Stimulated activated CD4-positive, alpha-beta T cell treated with anti-CD3 and anti-CD28 coated beads, Interleukin-1b, Interleukin-23, amount 100 ng/mL, for 1 hour (primary cell): ENCODE data around the gene AFF3.

Experiments used
- DNase-seq, 2 donors: peaks; one replicate each; pipeline ENCODE4 v3.0.0-alpha.2; 2020; ENCODE audit warnings: low read depth in 2 of 2

AFF3 gene

GRCh38 chr2:99640635-99641151 lies 501.7 kb downstream of the AFF3 start:
- DNase-seq, result no peak

- no peak for DNase-seq
These were observed 503.6 kb downstream of the AFF3 start for GRCh38 chr2:99638791-99639190.

DNA sequence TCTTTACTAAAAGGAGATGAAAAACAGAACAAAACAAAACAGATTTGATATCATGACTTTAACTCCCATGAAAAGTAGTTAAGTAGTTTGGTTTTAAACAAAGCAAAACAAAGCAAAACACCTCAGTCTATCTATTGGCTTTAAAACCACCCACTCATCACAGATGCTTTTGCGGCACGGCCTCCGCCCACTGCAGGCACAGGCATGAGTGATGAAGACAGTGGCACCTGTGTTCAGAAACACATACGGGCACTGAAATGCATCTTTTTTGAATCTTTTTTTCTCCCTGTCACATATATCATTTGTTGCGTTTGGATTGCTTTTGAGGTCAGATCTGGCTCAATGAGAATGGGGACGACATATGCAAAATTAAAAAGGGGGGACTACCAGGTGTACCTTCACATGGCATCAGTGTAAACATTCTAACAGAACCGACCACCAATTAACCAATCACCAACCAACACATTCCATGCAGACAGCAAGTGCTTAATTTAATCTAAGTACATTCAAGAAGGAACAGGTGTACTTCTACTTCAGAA lies 505.2 kb downstream of the AFF3 start:
- no peak for DNase-seq

DNA sequence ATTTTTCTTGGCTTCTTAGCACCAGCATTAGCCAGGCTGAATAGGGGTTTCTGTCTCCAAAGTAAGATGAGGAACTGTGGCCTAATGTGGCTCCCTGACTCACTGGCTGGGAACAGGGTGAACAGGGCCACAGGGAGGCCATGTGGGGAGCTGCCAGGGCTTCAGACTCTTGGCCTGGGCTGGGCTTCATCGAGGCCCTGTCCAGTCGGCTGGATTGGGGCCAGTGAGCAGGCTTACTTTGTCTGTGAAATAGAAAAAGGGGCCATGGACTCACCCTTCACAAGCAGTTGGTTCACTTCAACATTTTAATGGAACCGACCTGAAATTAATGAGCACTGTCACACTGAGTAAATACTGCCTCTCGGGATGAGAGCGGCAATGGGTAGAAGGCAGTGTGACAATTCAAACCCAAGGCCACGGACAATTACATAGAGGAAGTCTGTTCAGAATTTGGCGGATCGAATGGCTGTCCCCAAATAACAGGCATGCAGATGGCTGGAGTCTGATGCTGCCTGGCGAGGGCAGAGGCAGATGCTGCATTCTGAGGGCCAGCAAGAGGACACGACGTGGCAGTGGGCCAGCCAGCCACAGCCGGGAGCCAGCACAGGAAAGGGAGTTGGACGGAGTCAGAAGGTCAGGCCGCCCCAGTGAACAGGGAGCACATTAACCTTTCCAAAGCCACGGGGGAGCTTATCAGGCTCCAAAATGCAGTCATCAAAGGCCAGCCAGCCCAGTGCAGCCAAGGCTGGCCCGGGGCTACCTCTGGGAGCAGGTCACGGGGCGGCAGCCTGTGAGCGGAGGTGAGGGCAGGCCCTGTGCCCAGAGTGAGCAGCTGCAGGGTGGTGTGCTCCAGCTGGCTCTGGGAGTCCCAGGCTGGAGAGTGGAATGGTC lies 506.0 kb downstream of the AFF3 start:
- no peak for DNase-seq

DNA sequence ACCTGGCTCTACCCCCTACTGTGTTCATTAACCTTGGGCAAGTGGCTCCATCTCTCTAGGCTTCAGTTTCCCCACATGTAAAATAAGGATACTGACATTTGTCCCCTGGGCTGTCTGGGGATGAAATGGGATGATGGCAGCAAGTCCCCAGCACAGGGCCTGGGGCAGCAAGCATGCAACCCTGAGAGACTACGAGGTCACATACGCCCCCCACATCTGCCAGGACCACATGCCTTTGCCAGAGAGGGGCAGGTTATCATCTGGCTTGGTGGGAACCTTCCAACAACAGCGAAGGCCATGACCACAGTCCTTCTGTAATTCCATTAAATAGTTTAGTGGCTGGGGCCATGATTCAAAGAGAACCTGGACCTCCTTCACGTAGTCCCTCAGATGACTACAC lies 506.7 kb downstream of the AFF3 start:
- DNase-seq, result no peak

- DNase-seq, result no peak
These were observed 508.2 kb downstream of the AFF3 start for GRCh38 chr2:99634234-99634633.

DNA sequence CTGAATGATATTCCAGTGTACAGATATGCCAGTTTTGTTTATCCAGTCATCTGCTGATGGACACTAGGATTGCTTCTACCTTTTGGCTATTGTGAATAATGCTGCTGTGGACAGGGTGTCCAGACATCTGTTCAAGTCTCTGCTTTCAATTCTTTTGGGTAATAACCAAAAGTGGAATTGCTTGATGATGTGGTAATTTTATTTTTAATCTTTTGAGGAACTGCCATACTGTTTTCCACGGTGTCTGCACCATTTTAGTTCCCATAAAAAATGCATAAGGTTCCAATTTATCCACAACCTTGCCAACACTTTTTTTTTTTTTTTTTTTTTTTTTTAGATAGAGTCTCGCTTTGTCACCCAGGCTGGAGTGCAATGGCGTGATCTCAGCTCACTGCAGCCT lies 510.7 kb downstream of the AFF3 start:
- DNase-seq, result no peak

DNA sequence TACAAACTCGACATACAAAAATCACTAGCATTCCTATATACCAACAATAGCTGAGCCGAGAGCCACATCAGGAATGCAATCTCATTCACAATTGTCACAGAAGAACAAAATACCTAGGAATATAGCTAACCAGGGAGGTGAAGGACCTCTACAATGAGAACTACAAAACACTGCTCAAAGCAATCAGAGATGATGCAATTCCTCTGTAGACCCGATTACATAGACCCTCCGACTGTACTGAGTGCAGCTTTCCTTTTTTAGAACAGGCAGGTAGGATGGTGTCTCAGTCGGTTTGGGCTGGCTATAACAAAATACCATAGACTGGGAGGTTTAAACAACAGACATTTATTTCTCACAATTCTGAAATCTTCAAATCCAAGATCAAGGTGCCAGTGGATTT lies 513.1 kb downstream of the AFF3 start:
- no peak for DNase-seq

- no peak for DNase-seq
These were observed 516.2 kb downstream of the AFF3 start for GRCh38 chr2:99626158-99626557.

DNA sequence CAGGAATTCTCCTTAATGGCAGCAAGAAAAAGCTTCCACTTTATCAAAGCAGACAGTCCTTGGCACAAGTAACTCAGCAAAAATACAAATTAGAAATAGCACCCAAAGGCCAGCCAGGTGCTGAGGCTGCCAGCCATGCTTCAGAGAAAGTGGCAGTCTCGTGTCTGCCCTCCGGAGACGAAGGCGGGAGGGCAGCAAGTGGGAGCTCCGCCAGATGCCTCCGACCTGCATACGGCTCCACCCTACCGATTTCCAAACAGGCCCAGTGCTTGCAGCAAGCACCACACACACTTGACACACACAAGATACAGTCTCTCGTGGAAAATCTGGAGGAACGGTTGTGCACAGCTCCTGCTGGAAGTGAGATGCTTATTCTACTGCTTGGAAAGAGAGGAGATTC lies 517.7 kb downstream of the AFF3 start:
- DNase-seq, result no peak

DNA sequence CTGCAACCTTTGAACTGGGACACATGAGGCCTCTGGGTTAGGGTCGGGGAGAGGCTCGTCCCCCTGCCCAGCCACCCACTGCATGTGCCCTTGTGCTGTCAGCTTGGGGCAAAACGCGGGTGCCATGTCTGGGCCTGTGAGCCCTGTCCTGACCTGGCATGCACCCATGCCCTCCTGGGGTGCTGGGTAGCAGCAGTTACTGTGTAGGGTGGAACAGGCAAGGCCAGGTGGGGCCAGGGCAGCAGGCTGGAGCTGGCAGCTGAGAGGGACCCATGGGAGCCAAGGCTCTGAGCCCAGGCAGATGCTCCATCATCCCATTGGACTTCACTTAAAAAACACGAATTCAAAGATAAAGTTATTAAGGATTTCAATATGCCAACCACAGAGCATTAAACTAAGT lies 518.8 kb downstream of the AFF3 start:
- DNase-seq, result no peak

GRCh38 chr2:99623035-99623434 lies 519.4 kb downstream of the AFF3 start:
- DNase-seq, result no peak

- no peak for DNase-seq
These were observed 519.9 kb downstream of the AFF3 start for GRCh38 chr2:99622534-99622933.

DNA sequence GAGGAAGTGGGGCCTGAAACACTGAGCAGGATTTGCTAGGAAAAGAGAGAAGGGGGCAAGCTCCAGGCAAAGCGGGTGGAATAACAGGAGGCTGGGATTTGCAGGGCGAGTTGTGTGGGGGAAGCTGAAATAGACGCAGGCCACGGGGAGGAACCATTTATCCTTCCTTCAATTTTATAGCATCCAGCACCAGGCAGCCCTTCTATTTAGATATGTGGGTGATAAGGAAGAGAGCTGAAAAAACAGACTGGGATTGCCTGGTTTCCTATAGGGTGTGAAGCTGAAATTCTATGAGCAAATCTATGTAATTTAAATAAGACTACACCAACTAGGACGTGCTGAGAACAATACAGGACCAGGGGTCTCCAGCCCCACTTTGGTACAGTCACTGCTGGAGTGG lies 520.6 kb downstream of the AFF3 start:
- no peak for DNase-seq

DNA sequence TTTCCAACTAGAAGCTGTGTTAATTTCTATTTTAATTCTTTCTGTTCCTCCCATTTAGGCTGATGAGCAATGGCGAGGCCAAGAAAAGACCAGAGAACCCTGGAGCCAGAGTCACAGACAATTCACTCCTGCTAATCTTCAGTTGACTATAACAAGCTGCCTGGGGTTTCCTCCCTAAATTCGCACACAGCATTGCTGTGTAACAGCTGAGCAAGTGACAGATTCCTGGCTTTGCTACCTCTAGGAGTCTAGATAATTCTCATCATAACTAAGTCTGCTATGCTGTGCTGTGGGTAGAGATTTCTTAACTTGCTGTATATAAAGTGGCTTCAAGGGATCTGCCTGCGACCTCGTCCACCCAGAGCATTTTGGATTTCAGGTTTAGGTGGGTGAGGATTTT lies 521.3 kb downstream of the AFF3 start:
- no peak for DNase-seq

GRCh38 chr2:99619151-99619550 lies 523.2 kb downstream of the AFF3 start:
- DNase-seq, result no peak

DNA sequence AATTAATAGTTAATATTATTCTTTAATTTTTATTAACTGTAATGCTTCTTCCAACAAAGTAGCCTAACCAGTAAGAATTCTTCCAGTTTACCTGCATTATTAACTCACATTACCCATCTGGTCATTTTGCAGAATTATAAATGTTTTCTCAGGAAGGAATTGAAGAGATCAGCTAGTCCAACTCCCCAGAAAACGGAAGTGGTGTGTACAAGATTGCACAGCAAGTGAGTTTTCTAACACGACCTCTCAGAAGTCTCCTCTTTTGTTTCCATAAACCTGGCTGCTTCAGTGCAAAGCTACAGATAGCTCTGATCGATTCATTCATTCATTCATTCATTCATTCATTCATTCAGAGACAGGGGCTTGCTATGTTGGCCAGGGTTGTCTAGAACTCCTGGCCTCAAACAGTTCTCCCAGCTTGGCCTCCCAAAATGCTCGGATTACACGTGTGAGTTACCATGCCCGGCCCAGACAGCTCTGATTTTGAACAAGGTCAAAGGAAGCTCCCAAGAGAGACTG lies 523.8 kb downstream of the AFF3 start:
- no peak for DNase-seq

DNA sequence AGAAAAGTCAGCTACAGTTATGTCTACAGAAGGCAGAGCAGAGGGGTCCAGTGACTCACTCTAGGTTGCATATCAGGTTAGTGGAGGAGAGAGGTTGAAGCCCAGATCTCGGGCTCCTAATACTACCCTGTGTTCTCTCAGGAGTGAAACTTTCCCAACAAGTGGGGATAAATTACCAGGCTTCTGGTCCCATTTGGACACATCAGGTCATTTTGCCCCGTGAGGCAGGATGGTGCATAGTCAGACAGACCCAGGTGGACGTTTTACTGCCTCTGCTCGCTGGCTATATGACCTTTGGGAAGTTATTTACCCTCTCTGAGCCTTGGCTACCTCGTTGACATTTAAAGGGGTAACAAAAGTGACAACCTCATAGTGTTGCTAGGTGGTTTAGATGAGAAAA lies 524.6 kb downstream of the AFF3 start:
- DNase-seq, result no peak

DNA sequence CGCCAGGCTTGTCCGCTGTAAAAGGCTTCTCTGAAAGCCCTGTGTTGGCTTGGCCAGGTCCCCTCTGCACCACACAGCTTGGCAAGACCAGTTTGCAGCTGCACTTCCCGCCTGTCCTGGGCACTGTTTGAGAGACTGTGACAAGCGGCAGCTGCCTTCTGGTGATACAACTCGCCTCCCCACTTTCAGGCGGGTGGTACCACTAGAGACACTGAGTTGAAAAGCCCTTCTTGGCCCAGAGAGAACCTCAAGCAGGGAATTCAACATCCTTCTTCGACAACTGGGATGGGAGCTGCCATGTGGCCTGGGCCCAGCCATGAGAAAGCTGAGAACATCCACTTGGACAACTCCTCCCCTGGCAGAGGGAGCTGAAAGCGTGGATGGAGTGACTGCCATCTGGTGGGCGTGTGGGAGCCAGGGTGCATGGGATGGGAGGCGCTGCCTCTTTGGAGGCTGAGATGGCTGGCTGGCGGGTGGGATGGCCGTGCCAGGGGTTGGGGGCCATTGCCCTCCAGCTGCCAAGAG lies 527.1 kb downstream of the AFF3 start:
- DNase-seq, result no peak

DNA sequence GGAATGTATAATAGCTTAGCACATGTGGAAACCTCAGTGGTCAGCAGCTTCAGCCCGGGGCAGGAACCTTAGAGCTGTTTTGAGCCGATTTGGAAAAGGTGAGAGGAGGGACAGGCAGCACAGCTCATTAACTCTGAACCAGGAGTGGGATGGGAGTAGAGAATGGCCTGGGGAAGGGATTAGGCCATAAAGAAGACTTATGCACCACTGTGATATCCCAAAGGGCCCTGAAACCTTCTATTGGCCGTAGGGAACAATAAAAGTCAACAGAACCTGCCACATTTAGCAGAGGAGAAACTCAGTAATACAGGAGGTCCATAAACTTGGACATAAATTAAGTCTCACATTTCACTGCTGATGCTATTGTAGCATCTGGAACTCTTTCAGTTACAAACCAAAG lies 528.4 kb downstream of the AFF3 start:
- DNase-seq, result no peak

GRCh38 chr2:99611786-99612185 lies 530.6 kb downstream of the AFF3 start:
- no peak for DNase-seq

- no peak for DNase-seq
These were observed 531.4 kb downstream of the AFF3 start for GRCh38 chr2:99611034-99611433.

DNA sequence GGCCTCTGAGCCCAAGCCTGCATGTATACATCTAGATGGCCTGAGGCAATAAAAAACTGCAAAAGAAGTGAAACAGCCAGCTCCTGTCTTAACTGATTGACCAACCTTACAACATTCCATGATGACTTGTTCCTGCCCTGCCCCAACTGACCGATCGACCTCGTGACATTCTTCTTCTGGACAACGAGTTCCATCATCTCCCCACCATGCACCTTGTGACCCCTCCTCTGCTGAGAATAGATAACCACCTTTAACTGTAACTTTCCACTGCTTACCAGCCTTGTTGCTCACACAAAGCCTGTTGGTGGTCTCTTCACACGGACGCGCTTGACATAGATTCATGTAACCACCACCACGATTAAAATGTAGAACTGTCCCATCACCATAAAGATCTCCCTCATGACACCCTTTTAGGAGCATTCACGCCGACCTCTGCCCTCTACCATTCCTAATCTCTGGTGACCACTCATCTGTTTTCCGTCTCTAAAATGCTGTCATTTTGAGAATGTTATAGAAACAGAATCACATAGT lies 532.5 kb downstream of the AFF3 start:
- no peak for DNase-seq
